Transverse colon (tissue), 4 donors: ENCODE measurements around the gene MYCT1. TPM values are rescaled to one million over a fixed set of nuclear protein-coding genes. Genes with fewer than 3 reads are reported as not detected.

Experiments
- DNase-seq: peaks from one replicate; pipeline ENCODE4 v3.0.0-alpha.2; 2019
- H3K27ac ChIP-seq, 4 donors: fragments of 200-600 bp; sonication (generic); 2 replicates each; pipeline ENCODE4 v1.5.1; 2016 to 2018; ENCODE audit warnings: inconsistent platforms in 4 of 4
- H3K27me3 ChIP-seq: fragments of 200-600 bp; sonication (generic); 2 replicates; pipeline ENCODE4 v1.5.1; 2017; ENCODE audit warnings: inconsistent platforms
- H3K36me3 ChIP-seq, 4 donors: fragments of 200-600 bp; sonication (generic); 2 replicates each; pipeline ENCODE4 v1.5.1; 2017 to 2019; ENCODE audit warnings: inconsistent platforms in 4 of 4
- H3K4me1 ChIP-seq, 4 donors: fragments of 200-600 bp; sonication (generic); 2 replicates each; pipeline ENCODE4 v1.5.1; 2017 to 2020; ENCODE audit warnings: inconsistent platforms in 4 of 4
- H3K4me3 ChIP-seq, 4 donors: fragments of 200-600 bp; sonication (generic); 1 replicate in 1 of 4; 2 replicates in 3 of 4; pipeline versions ENCODE4 v1.5.1 to v1.6.1; 2017 to 2019; ENCODE audit warnings: inconsistent platforms in 4 of 4
- H3K9me3 ChIP-seq, 2 donors: fragments of 200-600 bp; sonication (generic); 2 replicates each; pipeline ENCODE4 v1.5.1; 2017 to 2019; ENCODE audit warnings: inconsistent platforms in 2 of 2
- EP300 ChIP-seq: sonication (generic); formaldehyde crosslinking; IDR thresholded peaks from one replicate; pipeline ENCODE4 v1.6.1; 2017; ENCODE audit warnings: antibody characterized with exemption, low read depth
- POLR2A ChIP-seq: fragments of 450-650 bp; IDR thresholded peaks from one replicate; pipeline ENCODE4 v1.6.1; 2016; ENCODE audit warnings: antibody characterized with exemption, mild to moderate bottlenecking, moderate library complexity
- POLR2AphosphoS5 ChIP-seq, 3 donors: sonication (generic); formaldehyde crosslinking; IDR thresholded peaks; one replicate each; pipeline ENCODE4 v1.6.1; 2016; ENCODE audit warnings: antibody characterized with exemption in 3 of 3
- WGBS, 2 donors: methylation state at CpG; one replicate each; pipeline ENCODE4 v1.1.5; 2018; ENCODE audit warnings: low coverage in 1 of 2; 5-methylcytosine and 5-hydroxymethylcytosine counted together
- in situ Hi-C, 4 donors: fragments of 200-750 bp; cut with MboI; loops; one replicate each; pipeline versions ENCODE4 v1.15.0 to v1.15.1; 2017; ENCODE audit warnings: low sequenced_read_pairs in 3 of 4, low pct_ligation_motif_present in 1 of 4, low pct_unique_long_range_greater_than_20kb in 1 of 4
- intact Hi-C: fragments of 100-400 bp; cut with DNase I; formaldehyde crosslinking; loops from one replicate; pipeline ENCODE4 v1.15.1; 2023; ENCODE audit warnings: low total_unique reads
- total RNA-seq, 4 donors: library from RNA; depleted of rRNA; stranded (reverse); fragments of >200 nt; gene quantifications; one replicate each; pipeline ENCODE4 v1.1.0, GENCODE V29; 2016
- TF ChIP-seq, protein P1 (sequence below), 5 experiments: fragments of 200-600 bp in 3 of 5; fragments of 450-650 bp in 2 of 5; sonication (generic) in 3 of 5; IDR thresholded peaks; 1 replicate in 2 of 5; 2 replicates in 3 of 5; pipeline ENCODE4 v1.5.1; 2016 to 2017; ENCODE audit warnings: antibody characterized with exemption in 5 of 5, inconsistent platforms in 3 of 5, mild to moderate bottlenecking in 2 of 5, moderate library complexity in 1 of 5

Gene MYCT1, protein sequence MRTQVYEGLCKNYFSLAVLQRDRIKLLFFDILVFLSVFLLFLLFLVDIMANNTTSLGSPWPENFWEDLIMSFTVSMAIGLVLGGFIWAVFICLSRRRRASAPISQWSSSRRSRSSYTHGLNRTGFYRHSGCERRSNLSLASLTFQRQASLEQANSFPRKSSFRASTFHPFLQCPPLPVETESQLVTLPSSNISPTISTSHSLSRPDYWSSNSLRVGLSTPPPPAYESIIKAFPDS
- 1 to 10 TPM in 2 of 4 donors, under 1 TPM in 1, not detected in 1; 0.20 to 2.4 (median 2.3) TPM for total RNA-seq

DNA sequence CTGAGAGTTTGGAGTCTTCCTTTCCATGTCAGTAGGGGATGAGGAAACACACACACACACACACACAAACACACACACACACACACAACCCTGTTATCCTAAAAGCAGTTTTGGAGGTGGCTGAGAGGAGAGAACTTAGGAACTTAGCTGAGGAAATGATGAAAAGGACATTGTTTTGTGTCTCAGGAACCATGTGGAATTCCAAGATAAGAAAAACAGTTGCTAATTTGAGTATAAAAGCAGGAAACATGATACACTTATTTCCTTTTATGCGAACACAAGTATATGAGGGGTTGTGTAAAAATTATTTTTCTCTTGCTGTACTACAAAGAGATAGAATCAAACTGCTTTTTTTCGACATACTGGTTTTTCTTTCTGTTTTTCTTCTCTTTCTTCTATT is at the start of gene MYCT1:
MYCT1 (plus strand) TSS at position 264 of the 400 bp plus-strand sequence; CDS start at position 270, 6 bp downstream.
- WGBS, 2 donors: 49 to 51% methylated on average over 2 of the region's 2 CpGs
- in situ Hi-C loops: no loop called here
- no peaks in the 10 kb centered on the region for H3K36me3 ChIP-seq
- peaks cover 3% of the 10 kb centered on the region for H3K27me3 ChIP-seq
- TF ChIP-seq, protein P1, sequence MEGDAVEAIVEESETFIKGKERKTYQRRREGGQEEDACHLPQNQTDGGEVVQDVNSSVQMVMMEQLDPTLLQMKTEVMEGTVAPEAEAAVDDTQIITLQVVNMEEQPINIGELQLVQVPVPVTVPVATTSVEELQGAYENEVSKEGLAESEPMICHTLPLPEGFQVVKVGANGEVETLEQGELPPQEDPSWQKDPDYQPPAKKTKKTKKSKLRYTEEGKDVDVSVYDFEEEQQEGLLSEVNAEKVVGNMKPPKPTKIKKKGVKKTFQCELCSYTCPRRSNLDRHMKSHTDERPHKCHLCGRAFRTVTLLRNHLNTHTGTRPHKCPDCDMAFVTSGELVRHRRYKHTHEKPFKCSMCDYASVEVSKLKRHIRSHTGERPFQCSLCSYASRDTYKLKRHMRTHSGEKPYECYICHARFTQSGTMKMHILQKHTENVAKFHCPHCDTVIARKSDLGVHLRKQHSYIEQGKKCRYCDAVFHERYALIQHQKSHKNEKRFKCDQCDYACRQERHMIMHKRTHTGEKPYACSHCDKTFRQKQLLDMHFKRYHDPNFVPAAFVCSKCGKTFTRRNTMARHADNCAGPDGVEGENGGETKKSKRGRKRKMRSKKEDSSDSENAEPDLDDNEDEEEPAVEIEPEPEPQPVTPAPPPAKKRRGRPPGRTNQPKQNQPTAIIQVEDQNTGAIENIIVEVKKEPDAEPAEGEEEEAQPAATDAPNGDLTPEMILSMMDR (IDR thresholded peaks at IDR 0.05): no peak
- no peak for TF ChIP-seq EP300
- TF ChIP-seq POLR2AphosphoS5 (IDR thresholded peaks at IDR 0.05): no peak
- TF ChIP-seq POLR2A: no peak
- no peak within 1 kb of the TSS for H3K4me3 ChIP-seq
- intact Hi-C loops: no loop called here
- no peak within 1 kb of the TSS for H3K27ac ChIP-seq
- no peaks in the 10 kb centered on the region for H3K4me1 ChIP-seq
- no peak for DNase-seq
- no peaks in the 10 kb centered on the region for H3K9me3 ChIP-seq

DNA sequence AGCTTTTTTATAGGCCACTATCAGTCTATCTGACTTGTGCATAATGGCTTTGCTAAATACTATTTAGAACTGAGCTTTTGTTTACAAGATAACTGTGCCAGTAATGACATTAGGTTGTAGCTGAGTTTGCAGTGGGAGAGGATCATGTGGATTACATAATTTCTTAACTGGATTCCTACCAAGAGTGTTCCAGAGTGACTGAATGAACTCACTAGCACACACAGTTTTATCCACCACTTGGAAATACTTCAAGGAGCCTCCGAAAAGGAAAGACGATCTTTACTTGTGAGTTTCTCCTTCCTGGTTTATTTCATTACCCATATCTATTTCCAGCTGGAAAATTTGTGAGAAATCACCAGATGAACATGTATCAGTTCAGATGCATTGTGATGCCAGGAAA is 49.6 kb upstream of the MYCT1 start:
- WGBS, 2 donors: 60 to 71% methylated on average over 1 to 2 of the region's 2 CpGs
- in situ Hi-C loops (no loop called here), intact Hi-C loops (no loop called here)
- TF ChIP-seq POLR2A: no peak
- TF ChIP-seq POLR2AphosphoS5 (IDR thresholded peaks at IDR 0.05): no peak
- TF ChIP-seq, protein P1 (IDR thresholded peaks at IDR 0.05): no peak
- no peak for TF ChIP-seq EP300
- Histone ChIP-seq H3K9me3 (no peaks in the 10 kb centered on the region), H3K27me3 (no peaks in the 10 kb centered on the region), H3K4me1 (no peaks in the 10 kb centered on the region), H3K36me3 (no peaks in the 10 kb centered on the region), H3K4me3 (no peak overlapping the region), H3K27ac (no peak overlapping the region)
- no peak for DNase-seq

DNA sequence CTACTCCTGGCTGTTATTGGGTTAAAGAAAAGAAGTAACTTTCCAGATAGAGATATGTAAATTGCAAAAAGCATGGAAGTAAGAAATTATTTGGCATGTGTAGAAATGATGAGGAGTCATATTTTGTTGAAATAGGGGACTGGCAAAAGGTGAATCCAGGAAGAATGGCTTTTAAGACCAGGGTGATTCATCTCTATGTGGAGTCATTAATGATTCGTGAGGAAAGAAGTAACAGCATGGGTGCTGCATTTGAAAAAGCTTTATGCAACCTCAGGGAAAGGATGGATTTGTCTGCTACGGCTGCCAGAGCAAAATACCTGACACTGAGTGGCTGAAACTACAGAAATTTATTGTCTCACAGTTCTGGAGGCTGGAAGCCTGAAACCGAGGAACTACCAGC is 45.7 kb upstream of the MYCT1 start:
- Histone ChIP-seq H3K36me3 (no peaks in the 10 kb centered on the region), H3K27ac (no peak overlapping the region), H3K9me3 (no peaks in the 10 kb centered on the region), H3K27me3 (no peaks in the 10 kb centered on the region), H3K4me1 (no peaks in the 10 kb centered on the region), H3K4me3 (no peak overlapping the region)
- in situ Hi-C loops (no loop called here), intact Hi-C loops (no loop called here)
- WGBS, 2 donors: 65 to 66% methylated on average over 2 to 3 of the region's 3 CpGs
- no peak for DNase-seq
- no peak for TF ChIP-seq POLR2AphosphoS5 (IDR thresholded peaks at IDR 0.05)

DNA sequence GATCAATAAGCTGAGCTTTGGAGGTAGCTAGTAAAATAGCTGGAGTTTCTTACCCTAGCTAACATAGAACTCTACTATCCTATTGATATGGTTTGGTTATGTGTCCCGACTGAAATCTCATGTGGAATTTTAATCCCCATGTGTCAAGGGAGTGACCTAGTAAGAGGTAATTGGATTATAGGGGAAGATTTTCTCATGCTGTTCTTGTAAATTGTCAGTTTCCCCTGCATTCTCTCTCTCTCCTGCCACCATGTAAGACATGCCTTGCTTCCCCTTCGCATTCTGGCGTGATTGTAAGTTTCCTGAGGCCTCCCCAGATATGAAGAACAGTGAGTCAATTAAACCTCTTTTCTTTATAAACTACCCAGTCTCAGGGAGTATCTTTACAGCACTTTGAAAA is 35.9 kb upstream of the MYCT1 start:
- Histone ChIP-seq H3K27ac (no peak overlapping the region), H3K9me3 (no peaks in the 10 kb centered on the region), H3K27me3 (no peaks in the 10 kb centered on the region), H3K36me3 (no peaks in the 10 kb centered on the region), H3K4me1 (no peaks in the 10 kb centered on the region), H3K4me3 (no peak overlapping the region)
- 90 to 91% methylated on average over 3 of the region's 3 CpGs for WGBS, 2 donors
- DNase-seq: no peak
- TF ChIP-seq POLR2A: no peak
- no peak for TF ChIP-seq EP300
- TF ChIP-seq, protein P1 (IDR thresholded peaks at IDR 0.05): no peak
- no peak for TF ChIP-seq POLR2AphosphoS5 (IDR thresholded peaks at IDR 0.05)
- in situ Hi-C loops (no loop called here), intact Hi-C loops (no loop called here)

DNA sequence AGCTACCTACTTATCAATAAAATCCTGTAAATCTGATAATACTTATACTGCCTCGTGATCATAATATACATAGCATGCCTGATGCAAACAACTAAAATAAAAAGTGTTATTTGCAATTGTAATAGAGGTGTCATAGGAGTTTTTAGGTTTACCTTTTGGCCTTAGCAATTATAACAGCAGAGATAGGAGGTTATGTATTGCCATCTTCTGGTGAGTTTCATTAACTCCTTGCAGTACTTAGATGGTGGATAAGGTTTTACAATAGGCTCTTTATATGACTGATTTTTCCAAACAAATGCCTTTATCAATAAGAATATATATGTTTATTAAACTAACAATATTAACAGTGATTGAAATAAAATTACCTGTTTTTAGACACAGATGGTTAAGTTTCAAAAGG is 27.8 kb upstream of the MYCT1 start:
- in situ Hi-C loops: no loop called here
- DNase-seq: no peak
- Histone ChIP-seq H3K4me1 (no peaks in the 10 kb centered on the region), H3K27me3 (no peaks in the 10 kb centered on the region), H3K4me3 (no peak overlapping the region), H3K9me3 (no peaks in the 10 kb centered on the region), H3K27ac (no peak overlapping the region), H3K36me3 (no peaks in the 10 kb centered on the region)
- WGBS, 2 donors: 10 to 27% methylated on average over 1 of the region's 1 CpG
- TF ChIP-seq POLR2AphosphoS5 (IDR thresholded peaks at IDR 0.05): no peak
- TF ChIP-seq POLR2A: no peak
- TF ChIP-seq EP300: no peak
- TF ChIP-seq, protein P1 (IDR thresholded peaks at IDR 0.05): no peak
- intact Hi-C loops: no loop called here
